Measurements from ENCODE around the gene LETM1. TPM values are rescaled to one million over a fixed set of nuclear protein-coding genes. Genes with fewer than 3 reads are reported as not detected.

The LETM1 gene
- total and polyA plus RNA-seq, 2 donors from 2014 or later = 20.0 to 46.4 TPM

GRCh38 chr4:1787411-1788077 lies 68.4 kb downstream of the LETM1 start:
- Histone ChIP-seq H3K27me3 (ENCODE audit: control insufficient read depth, insufficient read depth, low read length) (no peaks in the 10 kb centered on the region), H3K4me1 (ENCODE audit: control insufficient read depth in 2 of 3, insufficient read depth in 2 of 3, low read depth in 1 of 3, low read length in 3 of 3) (peaks cover 0 to 12% (median 0%) of the 10 kb centered on the region in 3 donors), H3K9me3 (ENCODE audit: control insufficient read depth in 2 of 3, insufficient read depth in 1 of 3, low read length in 3 of 3) (no peaks in the 10 kb centered on the region), H3K27ac (ENCODE audit: low read depth in 2 of 2, low read length in 2 of 2) (no peak overlapping the region), H3K36me3 (ENCODE audit: control insufficient read depth in 2 of 3, insufficient read depth in 3 of 3, low read length in 3 of 3) (no peaks in the 10 kb centered on the region), H3K9ac (ENCODE audit: low read length in 3 of 3) (no peak overlapping the region), H3K4me3 (ENCODE audit: low read length in 3 of 3) (no peak overlapping the region)
- intact Hi-C loops (cut with DNase I) = no loop called here
- DNase-seq = no peak
- no peak for TF ChIP-seq CTCF (IDR thresholded peaks at IDR 0.05; ENCODE audit: borderline replicate concordance, extremely low read depth, insufficient read depth)
- no peak for FAIRE-seq

GRCh38 chr4:1786544-1787362 lies 69.2 kb downstream of the LETM1 start:
- TF ChIP-seq CTCF (IDR thresholded peaks at IDR 0.05; ENCODE audit: borderline replicate concordance, extremely low read depth, insufficient read depth) = no peak
- FAIRE-seq (no peak), DNase-seq (no peak)
- Histone ChIP-seq H3K27me3 (ENCODE audit: control insufficient read depth, insufficient read depth, low read length) (no peaks in the 10 kb centered on the region), H3K27ac (ENCODE audit: low read depth in 2 of 2, low read length in 2 of 2) (no peak overlapping the region), H3K9ac (ENCODE audit: low read length in 3 of 3) (no peak overlapping the region), H3K4me1 (ENCODE audit: control insufficient read depth in 2 of 3, insufficient read depth in 2 of 3, low read depth in 1 of 3, low read length in 3 of 3) (peaks cover 0 to 12% (median 0%) of the 10 kb centered on the region in 3 donors), H3K9me3 (ENCODE audit: control insufficient read depth in 2 of 3, insufficient read depth in 1 of 3, low read length in 3 of 3) (no peaks in the 10 kb centered on the region), H3K4me3 (ENCODE audit: low read length in 3 of 3) (no peak overlapping the region), H3K36me3 (ENCODE audit: control insufficient read depth in 2 of 3, insufficient read depth in 3 of 3, low read length in 3 of 3) (no peaks in the 10 kb centered on the region)
- intact Hi-C loops (cut with DNase I) = no loop called here

GRCh38 chr4:1785592-1785991 lies 70.4 kb downstream of the LETM1 start:
- no peak for TF ChIP-seq CTCF (IDR thresholded peaks at IDR 0.05; ENCODE audit: borderline replicate concordance, extremely low read depth, insufficient read depth)
- Histone ChIP-seq H3K36me3 (ENCODE audit: control insufficient read depth in 2 of 3, insufficient read depth in 3 of 3, low read length in 3 of 3) (no peaks in the 10 kb centered on the region), H3K27ac (ENCODE audit: low read depth in 2 of 2, low read length in 2 of 2) (no peak overlapping the region), H3K4me3 (ENCODE audit: low read length in 3 of 3) (no peak overlapping the region), H3K9me3 (ENCODE audit: control insufficient read depth in 2 of 3, insufficient read depth in 1 of 3, low read length in 3 of 3) (no peaks in the 10 kb centered on the region), H3K9ac (ENCODE audit: low read length in 3 of 3) (no peak overlapping the region), H3K27me3 (ENCODE audit: control insufficient read depth, insufficient read depth, low read length) (no peaks in the 10 kb centered on the region), H3K4me1 (ENCODE audit: control insufficient read depth in 2 of 3, insufficient read depth in 2 of 3, low read depth in 1 of 3, low read length in 3 of 3) (peaks cover 0 to 12% (median 0%) of the 10 kb centered on the region in 3 donors)
- intact Hi-C loops (cut with DNase I) = no loop called here
- no peak for DNase-seq
- no peak for FAIRE-seq

All from kidney (tissue), 14 donors.